ENCODE data around the gene TRIM50.

DNA sequence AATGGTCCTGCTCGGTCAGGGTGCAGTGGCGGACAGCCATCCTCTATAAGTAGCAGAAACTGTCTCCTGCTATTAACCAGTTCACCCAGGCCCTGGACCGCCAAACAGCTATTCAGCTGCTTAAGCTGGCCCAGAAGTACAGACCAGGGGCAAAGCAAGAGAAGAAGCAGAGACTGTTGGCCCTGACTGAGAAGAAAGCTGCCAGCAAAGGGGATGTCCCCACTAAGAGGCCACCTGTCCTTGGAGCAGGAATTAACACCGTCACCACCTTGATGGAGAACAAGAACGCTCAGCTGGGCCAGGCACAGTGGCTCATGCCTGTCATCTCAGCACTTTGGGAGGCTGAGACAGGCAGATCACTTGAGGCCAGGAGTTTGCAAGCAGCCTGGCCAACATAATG, 13.6 kb downstream of the TRIM50 start:
- TF ChIP-seq MAX (IDR thresholded peaks at IDR 0.05; ENCODE audit: low read depth, low read length) (no peak), CTCF (IDR thresholded peaks at IDR 0.05; ENCODE audit: low read depth, low read length) (no peak), POLR2A (IDR thresholded peaks at IDR 0.05; ENCODE audit: extremely low read depth, insufficient read length) (no peak)

Measured in NB4 (cell line).